ENCODE data around the gene POFUT1.
A peak's percentile ranks its signal among the peaks of the same experiment; 100 is the strongest.

The POFUT1 gene

DNA sequence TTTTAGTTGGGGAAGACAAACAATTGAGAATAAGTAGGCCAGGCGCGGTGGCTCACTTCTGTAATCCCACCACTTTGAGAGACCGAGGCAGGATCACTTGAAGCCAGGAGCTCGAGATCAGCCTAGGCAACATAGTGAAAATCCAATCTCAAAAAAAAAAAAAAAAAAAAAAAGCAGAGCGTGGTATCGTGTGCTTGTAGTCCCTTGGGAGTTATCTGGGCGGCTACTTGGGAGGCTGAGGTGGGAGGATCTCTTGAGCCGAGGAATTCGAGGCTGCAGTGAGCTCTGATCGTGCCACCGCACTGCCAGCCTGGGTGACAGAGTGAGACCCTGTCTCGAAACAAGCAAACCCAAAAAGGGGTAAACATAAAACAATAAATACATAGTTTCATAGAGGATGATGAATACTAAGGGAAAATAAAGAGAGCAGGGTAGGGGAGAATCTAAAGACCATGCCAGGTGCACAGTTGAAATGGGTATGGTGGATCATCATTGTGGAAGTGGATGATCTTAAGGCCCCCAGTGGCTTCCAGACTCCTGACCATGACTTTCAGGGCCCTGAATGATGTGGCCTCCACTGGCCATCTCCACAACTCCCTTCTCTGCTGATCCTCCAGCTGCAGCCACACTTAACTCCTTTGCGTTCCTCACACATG, 947 bp downstream of the POFUT1 start:
- no peak for DNase-seq

DNA sequence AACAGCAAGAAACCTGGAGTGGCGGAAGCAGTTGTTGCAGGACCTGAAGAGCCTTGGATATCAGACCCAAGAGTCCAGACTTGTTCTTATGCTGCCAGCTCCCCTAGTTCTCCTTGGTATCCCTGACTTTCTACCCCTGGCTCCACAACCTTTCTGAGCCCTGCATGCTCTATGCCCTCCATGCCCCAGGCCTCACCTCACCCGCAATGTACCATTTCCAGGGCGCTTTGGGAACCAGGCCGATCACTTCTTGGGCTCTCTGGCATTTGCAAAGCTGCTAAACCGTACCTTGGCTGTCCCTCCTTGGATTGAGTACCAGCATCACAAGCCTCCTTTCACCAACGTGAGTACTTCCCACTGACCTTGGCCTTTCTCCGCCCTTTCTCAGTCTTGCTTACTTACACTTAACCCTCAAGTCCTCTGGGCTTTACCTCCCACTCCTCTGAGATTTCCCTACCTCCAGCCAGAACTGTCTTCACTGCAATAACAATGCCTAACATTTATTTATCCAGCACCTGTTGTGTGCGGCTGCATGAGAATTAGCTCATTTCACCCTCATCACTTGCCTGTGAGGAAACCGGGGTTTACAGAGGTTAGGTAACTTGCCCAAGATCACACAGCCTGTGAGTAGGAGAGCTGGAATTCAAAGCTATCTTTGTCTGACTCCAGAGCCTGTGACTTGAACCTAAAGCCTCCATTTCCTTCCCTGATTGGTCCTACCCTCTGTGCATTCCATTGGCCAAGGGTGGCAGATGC, 2.3 kb downstream of the POFUT1 start:
- no peak for DNase-seq

DNA sequence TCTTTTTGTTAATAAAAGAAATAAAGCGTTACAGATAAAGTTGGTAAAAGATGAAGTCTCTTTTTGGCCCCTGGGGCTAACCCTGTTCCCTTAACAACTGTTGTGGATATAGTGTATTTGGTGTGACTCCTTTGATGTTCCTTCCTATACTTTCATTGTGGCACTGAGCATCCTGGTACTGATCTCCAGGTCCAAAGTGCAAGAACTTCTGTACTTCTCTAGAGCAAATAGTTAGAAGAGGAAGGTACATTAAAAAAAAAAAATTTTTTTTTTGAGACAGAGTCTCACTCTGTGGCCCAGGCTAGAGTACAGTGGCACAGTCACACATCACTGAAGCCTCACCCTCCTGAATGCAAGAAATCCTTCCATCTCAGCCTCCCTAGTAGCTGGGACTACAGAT, 6.2 kb downstream of the POFUT1 start:
- DNase-seq, result no peak

DNA sequence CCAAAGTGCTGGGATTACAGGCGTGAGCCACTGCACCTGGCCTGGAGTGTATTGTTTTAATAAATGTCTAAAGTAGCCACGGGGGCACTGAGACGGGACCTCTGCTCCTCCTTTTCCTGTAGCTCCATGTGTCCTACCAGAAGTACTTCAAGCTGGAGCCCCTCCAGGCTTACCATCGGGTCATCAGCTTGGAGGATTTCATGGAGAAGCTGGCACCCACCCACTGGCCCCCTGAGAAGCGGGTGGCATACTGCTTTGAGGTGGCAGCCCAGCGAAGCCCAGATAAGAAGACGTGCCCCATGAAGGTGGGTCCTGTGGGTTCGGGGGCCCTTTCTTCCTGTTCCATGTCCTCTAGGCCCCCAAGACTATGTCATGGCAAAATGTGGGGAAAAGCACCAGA, 7.5 kb downstream of the POFUT1 start:
- no peak for DNase-seq

DNA sequence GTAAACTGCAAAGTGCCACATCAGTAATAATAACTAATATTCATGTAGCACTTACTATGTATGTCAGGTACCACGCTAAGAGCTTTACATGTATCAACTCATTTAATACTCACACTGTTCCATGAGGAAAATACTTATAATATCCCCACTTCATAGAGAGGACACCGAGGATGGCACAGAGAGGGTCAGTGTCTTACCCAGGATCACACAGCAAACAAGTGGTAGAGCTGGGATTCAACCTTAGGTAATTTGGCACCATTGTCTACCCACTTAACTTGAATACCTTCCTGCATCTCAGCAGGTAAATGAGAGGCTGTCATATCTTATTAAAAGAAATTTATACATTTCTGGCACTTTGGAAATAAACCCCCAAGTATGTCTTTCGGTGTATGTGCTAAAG, 8.0 kb downstream of the POFUT1 start:
- no peak for DNase-seq

DNA sequence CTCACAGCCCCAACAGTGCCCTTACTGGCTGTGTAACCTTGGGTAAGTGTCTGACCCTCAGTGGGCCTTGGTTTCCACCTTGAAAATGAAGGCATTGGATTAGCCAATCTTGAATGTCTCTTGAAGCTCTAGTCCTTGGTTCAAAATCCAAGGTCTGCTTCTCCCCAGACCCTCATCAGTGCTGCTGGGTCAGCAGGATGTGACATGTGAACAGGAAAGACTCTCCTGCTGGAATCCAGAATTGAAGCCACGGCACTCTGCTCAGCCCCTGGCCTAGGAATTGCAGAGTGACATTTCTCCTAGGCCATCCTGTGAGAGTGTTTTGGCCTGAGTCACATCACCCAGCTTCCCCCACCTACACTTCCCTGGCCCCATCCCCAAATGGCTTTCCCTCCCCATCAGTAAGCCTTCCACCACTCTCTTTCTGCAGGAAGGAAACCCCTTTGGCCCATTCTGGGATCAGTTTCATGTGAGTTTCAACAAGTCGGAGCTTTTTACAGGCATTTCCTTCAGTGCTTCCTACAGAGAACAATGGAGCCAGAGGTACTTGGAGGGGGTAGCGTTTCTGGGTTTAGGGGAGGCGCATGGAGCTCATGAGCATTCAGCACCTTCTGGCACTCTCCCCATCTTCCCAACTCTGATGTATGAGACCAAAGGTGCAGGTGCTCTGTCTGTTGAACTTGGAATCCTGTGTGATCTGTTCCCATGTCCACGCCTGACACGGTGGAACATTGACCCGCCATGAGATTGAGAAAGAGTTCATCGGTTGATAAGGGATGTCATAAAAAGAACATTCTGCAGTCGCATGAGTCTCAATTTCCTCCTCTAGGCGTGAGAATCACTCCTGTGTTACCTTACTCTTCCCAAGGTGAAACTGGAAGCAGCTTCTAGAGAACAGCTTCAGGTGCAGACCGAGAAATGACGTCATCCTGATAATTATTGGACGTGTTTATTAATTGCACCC, 8.8 kb downstream of the POFUT1 start:
- DNase-seq, result no peak

DNA sequence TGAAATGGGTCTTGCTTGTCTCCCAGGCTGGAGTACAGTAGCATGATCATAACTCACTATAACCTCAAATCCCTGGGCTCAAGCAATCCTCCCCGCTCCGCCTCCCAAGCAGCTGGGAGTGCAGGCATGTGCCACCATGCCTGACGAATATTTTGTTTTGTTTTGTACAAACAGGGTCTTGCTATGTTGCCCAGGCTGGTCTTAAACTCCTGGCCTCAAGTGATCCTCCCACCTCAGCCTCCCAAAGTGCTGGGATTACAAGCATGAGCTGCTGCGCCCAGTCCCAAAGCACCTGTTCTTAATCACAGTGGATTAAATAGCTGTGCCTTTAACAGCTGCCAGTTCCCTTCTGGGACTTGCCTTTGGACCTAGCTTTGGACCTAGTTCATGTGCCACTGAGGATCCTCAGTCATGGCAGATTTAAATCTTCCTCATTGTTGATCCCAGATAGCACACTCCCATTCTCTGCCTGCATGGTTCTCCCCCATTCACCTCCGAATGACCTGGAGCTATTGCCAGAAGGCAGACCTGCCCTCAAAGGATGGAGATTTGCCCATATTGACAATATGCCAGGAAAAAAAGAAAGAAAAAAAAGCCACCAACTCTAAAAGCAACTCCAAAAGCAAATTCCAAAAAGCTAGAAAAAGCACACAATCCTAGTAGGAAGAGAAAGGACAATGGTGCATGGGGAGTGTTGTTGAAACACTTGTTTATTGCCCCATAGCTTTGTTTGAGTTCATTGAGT, 10.6 kb downstream of the POFUT1 start:
- DNase-seq, result no peak

DNA sequence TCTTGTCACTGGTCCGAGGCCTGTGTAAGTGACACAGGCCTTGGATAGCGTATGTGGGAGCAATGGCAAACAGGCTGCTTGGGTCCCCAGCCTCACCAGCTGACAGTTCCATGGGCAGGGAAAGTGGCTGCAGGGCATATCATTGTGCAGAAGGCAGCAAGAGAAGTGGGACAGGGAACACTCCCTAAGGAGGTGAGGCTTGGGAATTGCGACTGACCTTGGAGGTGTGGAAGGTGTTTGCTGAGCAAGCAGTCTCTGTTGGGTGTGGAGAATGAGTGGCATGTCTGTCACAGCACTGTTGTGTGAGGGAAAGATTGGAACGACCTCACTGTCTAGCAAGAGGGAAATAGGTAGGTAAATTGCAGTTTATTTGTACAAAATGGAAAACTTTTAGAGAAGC, 16.8 kb downstream of the POFUT1 start:
- DNase-seq, result no peak

DNA sequence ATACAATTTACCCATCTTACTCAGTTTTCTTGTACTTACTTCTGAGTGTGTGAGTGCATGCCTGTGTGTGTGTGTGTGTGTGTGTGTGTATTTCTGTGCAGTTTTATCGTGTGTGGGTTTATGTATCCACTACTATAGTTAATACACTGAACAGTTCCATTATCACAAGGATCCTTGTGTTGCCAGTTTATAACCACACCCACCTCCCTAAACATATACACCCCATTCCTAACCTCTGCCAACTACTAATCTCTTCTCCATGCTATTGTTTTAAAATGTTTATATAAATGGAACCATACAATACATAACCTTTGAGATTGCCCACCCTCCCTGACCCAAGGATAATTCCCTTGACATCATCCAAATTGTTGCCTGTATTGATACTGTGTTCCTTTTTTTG, 18.7 kb downstream of the POFUT1 start:
- no peak for DNase-seq

DNA sequence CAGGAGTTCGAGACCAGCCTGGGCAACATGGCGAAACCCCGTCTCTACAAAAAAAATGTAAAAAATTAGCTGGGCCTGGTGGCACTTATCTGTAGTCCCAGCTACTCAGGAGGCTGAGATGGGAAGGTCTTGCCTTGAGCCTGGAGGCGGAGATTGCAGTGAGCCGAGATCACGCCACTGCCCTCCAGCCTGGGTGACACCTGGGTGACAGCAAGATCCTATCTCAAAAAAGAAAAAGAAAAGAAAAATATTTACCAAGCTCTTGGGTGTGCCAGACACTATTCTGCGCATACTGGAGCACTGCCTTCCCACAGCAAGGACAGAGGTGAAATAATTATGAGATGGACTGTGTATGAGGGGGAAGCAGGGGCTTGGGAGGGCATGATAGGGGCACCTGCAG, 19.6 kb downstream of the POFUT1 start:
- no peak for DNase-seq

DNA sequence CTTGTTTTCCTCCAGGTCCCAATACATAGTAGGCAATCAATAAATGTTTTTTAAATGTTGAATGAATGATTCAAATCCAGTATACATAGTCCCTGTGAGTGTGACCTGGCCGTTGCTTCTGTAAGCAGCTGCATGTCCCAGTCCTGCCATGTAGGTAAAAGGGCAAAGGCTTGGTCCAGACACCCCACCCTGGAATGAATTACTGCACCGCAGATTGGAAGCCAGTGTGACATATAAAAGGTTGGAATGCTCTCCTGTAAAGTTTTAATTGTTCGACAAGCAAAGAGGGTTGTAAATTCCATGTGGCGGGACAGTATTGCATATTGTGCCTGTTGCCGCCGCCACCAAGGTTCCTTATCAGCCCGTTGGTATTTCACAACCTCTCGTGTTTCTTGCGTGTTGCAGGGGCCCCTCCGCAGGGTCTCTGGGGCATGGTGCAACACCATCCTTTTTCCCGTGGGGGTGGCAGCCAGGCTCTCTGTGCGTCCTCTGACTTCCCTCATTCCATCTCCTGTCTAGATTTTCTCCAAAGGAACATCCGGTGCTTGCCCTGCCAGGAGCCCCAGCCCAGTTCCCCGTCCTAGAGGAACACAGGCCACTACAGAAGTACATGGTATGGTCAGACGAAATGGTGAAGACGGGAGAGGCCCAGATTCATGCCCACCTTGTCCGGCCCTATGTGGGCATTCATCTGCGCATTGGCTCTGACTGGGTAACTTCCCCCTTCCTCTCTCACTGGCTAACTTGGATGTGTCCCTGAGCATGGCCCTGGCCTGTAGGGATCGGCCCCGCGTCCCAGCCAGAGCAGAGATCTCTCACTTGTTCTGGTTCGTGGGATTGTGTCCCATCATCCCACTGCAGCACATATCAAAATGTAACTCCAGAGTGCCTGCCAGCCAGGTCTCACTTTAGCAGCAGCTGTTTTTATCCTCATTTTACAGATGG, 20.3 kb downstream of the POFUT1 start:
- DNase-seq, result no peak

DNA sequence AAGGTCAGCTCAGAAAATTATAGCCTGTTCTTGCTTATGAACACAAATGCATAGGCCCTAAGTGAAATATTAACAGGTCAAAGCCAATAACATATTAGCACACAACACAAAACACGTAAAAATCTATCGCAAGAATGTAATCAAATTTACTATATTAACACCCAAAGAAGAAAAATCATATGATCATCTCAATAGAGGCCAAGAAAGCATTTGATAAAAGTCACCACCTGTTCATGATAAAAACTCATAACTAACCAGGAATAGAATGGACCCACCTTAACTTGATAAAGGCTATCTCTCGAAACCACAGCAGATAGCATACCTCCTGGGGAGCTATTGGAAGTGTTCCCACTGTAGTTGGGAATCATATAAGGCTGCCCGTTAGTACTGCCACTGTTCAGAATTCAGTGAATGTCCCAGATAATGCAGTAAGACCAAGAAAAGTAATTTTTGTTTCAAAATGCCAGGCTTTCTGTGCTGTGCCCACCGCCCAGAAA, 21.6 kb downstream of the POFUT1 start:
- DNase-seq, result no peak

DNA sequence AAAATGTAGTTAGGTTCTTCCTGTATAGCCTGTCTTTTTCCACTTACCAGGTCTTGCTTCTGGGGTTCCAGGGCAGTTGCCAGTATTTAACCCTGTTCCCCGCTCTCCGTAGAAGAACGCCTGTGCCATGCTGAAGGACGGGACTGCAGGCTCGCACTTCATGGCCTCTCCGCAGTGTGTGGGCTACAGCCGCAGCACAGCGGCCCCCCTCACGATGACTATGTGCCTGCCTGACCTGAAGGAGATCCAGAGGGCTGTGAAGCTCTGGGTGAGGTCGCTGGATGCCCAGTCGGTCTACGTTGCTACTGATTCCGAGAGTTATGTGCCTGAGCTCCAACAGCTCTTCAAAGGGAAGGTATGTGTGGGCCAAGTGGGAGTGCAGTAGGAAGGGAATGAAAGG, 23.0 kb downstream of the POFUT1 start:
- no peak for DNase-seq

DNA sequence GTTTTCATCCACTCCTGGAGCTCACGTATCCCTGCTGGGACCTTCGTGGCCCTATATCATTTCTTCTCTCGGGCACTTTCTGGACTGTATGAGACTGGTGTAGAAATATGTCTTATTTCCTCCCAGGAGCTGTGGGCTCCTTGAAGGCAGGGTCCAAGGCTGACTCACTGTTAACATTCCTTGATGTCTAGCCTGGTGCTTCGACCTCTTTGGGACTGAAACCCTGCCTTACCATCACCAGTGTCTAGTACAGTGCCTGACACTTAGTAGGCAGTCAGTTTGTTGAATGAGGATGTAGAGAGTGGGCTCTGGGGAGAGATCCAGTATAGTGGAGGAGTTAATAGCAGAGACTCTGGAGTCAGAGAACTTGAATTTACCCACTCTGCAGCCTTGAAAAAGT, 23.6 kb downstream of the POFUT1 start:
- no peak for DNase-seq

DNA sequence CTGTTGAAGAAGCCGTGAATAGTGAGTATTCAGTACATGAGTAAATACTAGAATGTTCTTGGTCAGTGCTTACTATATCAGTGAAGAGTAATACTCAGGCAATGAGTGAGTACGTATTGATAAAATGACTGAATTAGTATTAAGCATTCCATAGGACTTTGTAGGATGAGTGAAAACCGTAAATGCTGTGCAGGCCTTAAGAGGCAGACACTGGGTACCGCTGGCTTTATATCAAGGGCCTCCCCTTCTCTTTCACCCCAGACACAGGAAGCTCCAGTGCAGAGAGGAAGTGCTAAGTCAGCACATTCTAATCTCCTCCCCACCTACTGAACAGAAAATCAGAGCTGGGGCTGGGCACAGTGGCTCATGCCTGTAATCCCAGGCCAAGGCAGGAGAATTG, 24.2 kb downstream of the POFUT1 start:
- DNase-seq, result peak; percentile 67

DNA sequence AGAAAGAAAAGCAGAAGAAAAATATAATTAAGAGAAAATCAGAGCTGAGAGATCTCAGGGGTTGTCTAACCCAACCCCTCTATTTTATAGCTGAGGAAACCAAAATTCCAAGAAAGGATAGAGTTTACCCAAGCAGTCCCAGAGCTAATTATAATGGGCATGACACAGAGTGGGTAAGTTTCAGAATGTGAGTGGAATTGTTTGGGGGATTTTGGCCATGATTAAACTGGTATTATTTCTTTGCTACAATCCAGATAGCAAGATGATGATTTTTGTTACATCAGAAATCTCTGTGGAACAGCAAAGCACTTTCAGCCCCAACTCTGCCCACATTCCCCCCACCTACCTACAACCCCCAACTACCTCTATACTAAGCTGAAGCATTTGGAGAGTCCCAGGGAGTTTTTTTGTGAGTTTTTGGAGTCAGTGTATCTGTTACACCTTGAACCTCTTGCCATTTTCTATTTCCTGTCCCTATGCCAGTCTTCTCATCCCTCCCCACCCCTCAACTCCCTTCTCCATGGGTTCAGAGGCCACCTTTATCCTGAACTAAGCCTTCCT, 24.7 kb downstream of the POFUT1 start:
- DNase-seq, result no peak

DNA sequence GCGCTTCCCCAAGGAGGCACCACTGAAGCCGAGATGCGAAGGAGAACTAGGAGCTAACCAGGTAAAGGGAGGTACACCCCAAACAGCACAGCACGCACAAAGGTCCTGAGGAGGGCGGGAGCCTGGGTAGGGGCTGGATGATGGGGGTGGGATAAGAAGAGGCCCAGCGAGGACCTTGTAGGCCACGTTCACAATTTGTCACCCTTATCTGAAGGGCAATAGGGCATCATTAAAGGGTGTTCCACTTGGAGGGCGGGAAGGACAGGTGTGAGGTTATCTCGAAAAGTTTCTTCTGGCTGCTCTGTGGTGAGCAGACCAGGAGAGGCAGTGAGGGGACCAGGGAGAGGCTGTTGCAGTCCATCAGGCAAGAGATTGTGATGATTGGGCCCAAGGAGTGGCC, 25.6 kb downstream of the POFUT1 start:
- DNase-seq, result no peak

DNA sequence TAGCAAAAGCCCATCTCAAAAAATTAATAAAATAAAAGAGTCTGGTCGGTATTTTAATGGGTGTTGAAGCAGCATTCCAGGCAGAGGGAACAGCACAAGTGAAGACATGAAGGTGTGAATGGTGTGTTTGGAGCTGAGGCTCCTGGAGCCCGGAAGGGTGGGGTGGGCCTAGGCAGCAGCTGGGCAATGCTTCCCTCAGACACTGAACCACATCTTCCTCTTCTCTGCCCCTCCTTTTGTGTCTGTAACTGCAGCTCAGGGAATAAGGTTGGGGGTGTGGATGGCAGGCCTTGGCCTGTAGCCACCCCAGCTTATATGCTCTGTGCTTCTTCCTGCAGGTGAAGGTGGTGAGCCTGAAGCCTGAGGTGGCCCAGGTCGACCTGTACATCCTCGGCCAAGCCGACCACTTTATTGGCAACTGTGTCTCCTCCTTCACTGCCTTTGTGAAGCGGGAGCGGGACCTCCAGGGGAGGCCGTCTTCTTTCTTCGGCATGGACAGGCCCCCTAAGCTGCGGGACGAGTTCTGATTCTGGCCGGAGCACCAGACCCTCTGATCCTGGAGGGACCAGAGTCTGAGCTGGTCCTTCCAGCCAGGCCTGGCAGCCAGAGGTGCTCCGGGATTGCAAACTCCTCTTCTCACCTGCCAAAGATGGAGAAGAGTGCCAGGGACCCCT, 26.6 kb downstream of the POFUT1 start:
- no peak for DNase-seq

DNA sequence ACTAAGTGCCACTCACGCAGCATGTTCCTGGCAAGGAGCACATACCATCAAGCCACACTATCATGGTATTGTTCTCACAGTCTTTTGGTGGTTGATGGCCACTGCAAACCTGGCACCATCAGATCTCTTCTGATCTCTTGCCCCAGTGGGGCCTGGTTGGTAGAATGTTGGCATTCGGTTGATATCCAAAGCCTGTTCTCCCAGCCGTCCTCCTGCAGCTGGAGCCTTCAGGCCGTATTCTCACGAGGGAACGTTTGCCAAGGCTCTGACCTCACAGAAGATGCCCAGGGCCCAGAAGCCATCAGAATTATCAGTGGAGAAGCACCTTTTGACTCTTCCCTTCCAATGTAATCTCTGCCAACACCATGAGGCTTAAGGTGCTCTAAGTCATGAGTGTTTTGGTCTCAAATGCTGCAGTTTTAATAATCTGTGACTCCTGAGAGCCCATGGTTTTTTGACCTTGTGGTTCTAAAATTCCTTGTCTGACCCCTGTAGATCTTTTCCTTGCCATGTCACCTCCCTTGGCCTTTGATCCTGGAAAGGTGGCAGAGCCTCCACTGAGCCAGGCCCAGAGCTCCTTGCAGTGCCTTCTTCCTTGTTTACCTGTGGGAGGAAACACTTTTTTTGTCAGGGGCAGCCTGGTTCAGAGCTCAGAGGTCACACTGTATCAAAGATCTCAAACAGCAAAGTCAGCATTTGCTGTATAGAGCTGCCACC, 27.8 kb downstream of the POFUT1 start:
- no peak for DNase-seq

DNA sequence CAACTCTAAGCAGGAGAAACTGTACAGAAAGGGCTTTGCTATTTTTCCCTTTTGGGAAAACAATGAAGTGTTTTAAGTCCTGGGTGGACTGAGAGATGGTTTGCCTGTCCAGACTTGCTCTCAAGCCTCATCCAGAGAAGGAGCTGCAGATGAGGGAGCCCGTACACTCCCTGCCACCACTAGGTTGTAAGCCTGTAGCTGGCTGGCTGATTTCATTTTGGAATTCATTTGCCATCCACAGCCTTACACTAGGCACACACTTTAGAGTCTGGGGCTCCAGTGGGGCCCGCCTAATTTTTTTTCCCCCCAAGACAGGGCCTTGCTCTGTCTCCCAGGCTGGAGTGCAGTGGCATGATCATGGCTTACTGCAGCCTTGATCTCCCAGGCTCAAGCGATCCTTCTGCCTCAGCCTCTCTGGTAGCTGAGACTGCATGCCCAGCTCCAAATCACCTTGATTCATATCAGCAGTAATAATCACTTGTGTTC, 28.4 kb downstream of the POFUT1 start:
- no peak for DNase-seq
